Erythroblast (primary cell): ENCODE data around the gene LGMN.

Experiments used
- GATA1 ChIP-seq: IDR thresholded peaks from 2 replicates; pipeline ENCODE4 v1.6.1; 2011; ENCODE audit warnings: low read depth, mild to moderate bottlenecking, control low read depth, low read length, moderate library complexity
- POLR2A ChIP-seq: IDR thresholded peaks from 2 replicates; pipeline ENCODE4 v1.6.1; 2011; ENCODE audit warnings: mild to moderate bottlenecking, low read length

DNA sequence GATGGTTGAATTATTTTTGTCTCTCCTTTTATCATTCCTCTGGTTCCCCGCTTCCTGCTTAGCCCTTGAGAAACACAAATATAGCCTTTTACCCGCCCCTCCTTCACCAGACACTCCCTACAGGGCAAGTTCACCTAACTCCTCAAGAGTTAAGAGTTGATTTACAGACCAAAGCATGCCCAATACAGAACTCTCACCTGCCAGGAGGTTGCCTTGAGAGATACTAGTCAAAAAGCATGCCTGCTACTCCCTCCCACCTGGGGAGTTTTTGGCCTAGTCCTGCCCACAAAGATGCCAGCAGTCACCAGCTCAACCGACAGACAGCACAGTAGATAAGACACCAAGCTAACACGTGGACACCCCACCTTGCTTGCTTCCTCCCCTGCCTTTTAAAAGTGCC, 11.2 kb downstream of the LGMN start:
- TF ChIP-seq POLR2A, result no peak
- TF ChIP-seq GATA1, result no peak
